DMS53 treated with DMSO at 0.1 percent for 48 hours (cell line): Measurements from ENCODE around the gene SLAMF1.
A peak's percentile ranks its signal among the peaks of the same experiment; 100 is the strongest.

Experiments used
- DNase-seq: peaks from one replicate; lab custom pipeline; 2025; ENCODE audit not compliant: unreplicated experiment; lab: John Stamatoyannopoulos, UW

The SLAMF1 gene

GRCh38 chr1:160646711-160647328 lies at the start of gene SLAMF1:
SLAMF1 (minus strand) TSS chr1:160647044; CDS start chr1:160646945, 99 bp downstream.
- DNase-seq: no peak

- peak; percentile 29 for DNase-seq
Measured at GRCh38 chr1:160692390-160692789, 45.5 kb upstream of the SLAMF1 start.

- no peak for DNase-seq
Measured at GRCh38 chr1:160685266-160685665, 38.4 kb upstream of the SLAMF1 start.

GRCh38 chr1:160682983-160683865 lies 36.4 kb upstream of the SLAMF1 start:
- no peak for DNase-seq

GRCh38 chr1:160681891-160682140 lies 35.0 kb upstream of the SLAMF1 start:
- no peak for DNase-seq

GRCh38 chr1:160681066-160681890 lies 34.4 kb upstream of the SLAMF1 start:
- DNase-seq: peak; percentile 31

GRCh38 chr1:160680399-160680798 lies 33.6 kb upstream of the SLAMF1 start:
- DNase-seq: no peak

- DNase-seq: no peak
Measured at GRCh38 chr1:160679893-160680292, 33.0 kb upstream of the SLAMF1 start.

- DNase-seq: no peak
Measured at GRCh38 chr1:160676869-160677597, 30.2 kb upstream of the SLAMF1 start.

- peak; percentile 29 for DNase-seq
Measured at GRCh38 chr1:160675641-160676410, 29.0 kb upstream of the SLAMF1 start.

GRCh38 chr1:160674415-160674814 lies 27.6 kb upstream of the SLAMF1 start:
- DNase-seq: no peak

- DNase-seq: no peak
Measured at GRCh38 chr1:160672789-160673695, 26.2 kb upstream of the SLAMF1 start.

- DNase-seq: no peak
Measured at GRCh38 chr1:160671603-160672517, 25.0 kb upstream of the SLAMF1 start.

GRCh38 chr1:160670701-160671100 lies 23.9 kb upstream of the SLAMF1 start:
- DNase-seq: no peak

GRCh38 chr1:160669802-160670201 lies 23.0 kb upstream of the SLAMF1 start:
- DNase-seq: no peak

- DNase-seq: no peak
Measured at GRCh38 chr1:160669276-160669675, 22.4 kb upstream of the SLAMF1 start.

GRCh38 chr1:160667896-160668295 lies 21.1 kb upstream of the SLAMF1 start:
- no peak for DNase-seq

- DNase-seq: no peak
Measured at GRCh38 chr1:160666079-160666442, 19.2 kb upstream of the SLAMF1 start.
